ENCODE measurements around the gene EFNA4. TPM values are rescaled to one million over a fixed set of nuclear protein-coding genes. Genes with fewer than 3 reads are reported as not detected.

Gene EFNA4
- total and polyA plus RNA-seq, 2 of the 8 experiments (the other 6 are each of a cell fraction or from before 2014, with no cell fraction given), result 21.9 to 23.9 TPM

- TF ChIP-seq SUZ12 (IDR thresholded peaks at IDR 0.05; ENCODE audit: low read length) (no peak), HDAC6 (IDR thresholded peaks at IDR 0.05; ENCODE audit: low read depth, low read length) (no peak), CTCF (IDR thresholded peaks at IDR 0.05; ENCODE audit: control extremely low read depth in 1 of 3, insufficient read depth in 1 of 3, low read depth in 1 of 3, low read length in 3 of 3) (peak; percentile 76 to 86 (median 79)), ASH2L (IDR thresholded peaks at IDR 0.05; ENCODE audit: low read length) (no peak), TAF1 (IDR thresholded peaks at IDR 0.05; ENCODE audit: low read depth, low read length) (no peak), E2F6 (IDR thresholded peaks at IDR 0.05) (no peak), SP4 (IDR thresholded peaks at IDR 0.05; ENCODE audit: low read length) (no peak), BACH1 (IDR thresholded peaks at IDR 0.05; ENCODE audit: low read length) (no peak), POU5F1 (IDR thresholded peaks at IDR 0.05; ENCODE audit: low read depth, low read length) (no peak)
These were observed 18.5 kb upstream of the EFNA4 start (continued) for GRCh38 chr1:155044812-155045657.

All from H1 (cell line).